HUES48 (cell line): ENCODE data around the gene ZNF778.

Experiments used
- H3K27ac ChIP-seq: one replicate; pipeline ENCODE4 v1.7.0; 2013; ENCODE audit warnings: low read depth, low read length, inconsistent platforms
- H3K27me3 ChIP-seq: 2 replicates; pipeline ENCODE4 v1.6.1; 2013; ENCODE audit warnings: mild to moderate bottlenecking, low read length; ENCODE audit not compliant: control insufficient read depth, insufficient read depth
- H3K36me3 ChIP-seq: 2 replicates; pipeline ENCODE4 v1.6.1; 2013; ENCODE audit warnings: low read length; ENCODE audit not compliant: control insufficient read depth, insufficient read depth
- H3K4me1 ChIP-seq: 2 replicates; pipeline ENCODE4 v1.6.1; 2013; ENCODE audit warnings: mild to moderate bottlenecking, low read length; ENCODE audit not compliant: control insufficient read depth, insufficient read depth
- H3K4me3 ChIP-seq: 2 replicates; pipeline ENCODE4 v1.5.1; 2013; ENCODE audit warnings: mild to moderate bottlenecking, low read depth, low read length
- H3K9ac ChIP-seq: 2 replicates; pipeline ENCODE4 v1.6.1; 2013; ENCODE audit warnings: mild to moderate bottlenecking, low read depth, low read length, moderate library complexity
- H3K9me3 ChIP-seq: 2 replicates; pipeline ENCODE4 v1.6.1; 2013; ENCODE audit warnings: low read length; ENCODE audit not compliant: control insufficient read depth, insufficient read depth

ZNF778 gene

DNA sequence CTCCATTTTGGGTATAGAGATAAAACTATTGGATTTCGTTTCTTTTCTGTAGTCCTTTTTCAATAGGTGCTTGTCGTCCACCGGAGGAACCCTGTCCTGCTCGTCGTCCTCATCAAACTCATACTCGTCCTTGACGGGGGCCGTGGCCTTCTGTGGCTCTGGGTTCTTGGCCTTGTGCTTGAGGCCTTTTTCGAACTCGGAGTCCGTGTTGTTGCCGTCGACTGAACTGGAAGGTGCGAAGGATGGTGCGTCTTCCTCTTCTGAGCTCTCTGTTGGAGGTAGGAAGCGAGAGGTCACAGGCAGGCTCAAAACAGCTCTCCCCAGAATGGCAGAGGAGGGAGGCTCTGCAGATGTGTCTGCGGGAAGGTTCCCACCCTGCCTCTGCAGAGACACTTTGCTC lies 67.9 kb downstream of the ZNF778 start:
- no peaks in the 10 kb centered on the region for H3K27me3 ChIP-seq
- peaks cover 88% of the 10 kb centered on the region for H3K36me3 ChIP-seq
- no peak overlapping the region for H3K27ac ChIP-seq
- peaks cover 10% of the 10 kb centered on the region for H3K4me1 ChIP-seq
- no peaks in the 10 kb centered on the region for H3K9me3 ChIP-seq
- H3K9ac ChIP-seq = no peak overlapping the region
- no peak overlapping the region for H3K4me3 ChIP-seq

DNA sequence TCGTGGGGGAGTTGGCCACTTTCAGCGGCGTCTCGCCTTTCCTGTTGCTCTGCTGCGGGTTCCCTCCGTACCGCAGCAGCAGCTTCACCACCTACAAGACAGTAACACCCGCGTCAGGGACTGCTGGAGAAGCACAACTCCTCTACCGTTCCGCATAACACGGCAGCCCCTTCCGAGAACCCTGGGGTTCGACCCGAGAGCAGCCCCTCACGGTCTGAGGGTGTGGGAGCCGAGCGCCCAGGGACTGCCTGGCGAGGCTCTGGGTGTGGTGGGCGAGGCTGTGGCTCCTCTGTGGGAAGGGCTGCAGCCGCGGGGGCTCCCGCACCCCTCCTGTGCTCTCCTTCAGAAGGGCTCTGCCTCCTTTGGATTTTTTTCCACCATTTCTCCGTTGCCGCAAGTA lies 68.6 kb downstream of the ZNF778 start:
- no peak overlapping the region for H3K27ac ChIP-seq
- H3K36me3 ChIP-seq = peaks cover 81% of the 10 kb centered on the region
- H3K9me3 ChIP-seq = no peaks in the 10 kb centered on the region
- no peak overlapping the region for H3K4me3 ChIP-seq
- H3K9ac ChIP-seq = no peak overlapping the region
- peaks cover 14% of the 10 kb centered on the region for H3K4me1 ChIP-seq
- H3K27me3 ChIP-seq = no peaks in the 10 kb centered on the region
